Tibial nerve (tissue), 4 donors: ENCODE data around the gene DAP.
A peak's percentile ranks its signal among the peaks of the same experiment; 100 is the strongest.

Experiments
- CTCF ChIP-seq, 5 experiments: fragments of 200-600 bp in 3 of 5; fragments of 450-650 bp in 2 of 5; sonication (generic) in 3 of 5; IDR thresholded peaks; one replicate each; pipeline ENCODE4 v1.5.1; 2016 to 2019; ENCODE audit warnings: antibody characterized with exemption in 5 of 5, mild to moderate bottlenecking in 3 of 5, moderate library complexity in 2 of 5
- EP300 ChIP-seq, 2 donors: sonication (generic); formaldehyde crosslinking; IDR thresholded peaks; one replicate each; pipeline ENCODE4 v1.6.1; 2017; ENCODE audit warnings: antibody characterized with exemption in 2 of 2, mild to moderate bottlenecking in 1 of 2
- POLR2A ChIP-seq, 2 donors: fragments of 450-650 bp; IDR thresholded peaks; one replicate each; pipeline ENCODE4 v1.6.1; 2017; ENCODE audit warnings: antibody characterized with exemption in 2 of 2, mild to moderate bottlenecking in 2 of 2, moderate library complexity in 2 of 2

- TF ChIP-seq CTCF (IDR thresholded peaks at IDR 0.05) = peak in 3 of 5 experiments; percentile 24 to 55 (median 51)
- TF ChIP-seq POLR2A (IDR thresholded peaks at IDR 0.05) = no peak
- peak in 1 of 2 donors; percentile 74 for TF ChIP-seq EP300 (IDR thresholded peaks at IDR 0.05)
Measured at GRCh38 chr5:10724781-10725507, 36.1 kb downstream of the DAP start.
